Activated naive CD4-positive, alpha-beta T cell treated with anti-CD3 and anti-CD28 coated beads, Interleukin-2, amount 50 U/mL, for 24 hours (primary cell): Measurements from ENCODE around the gene LRRIQ1.
"Not testable (repeated sequence)": the region's sequence is repeated elsewhere in the genome, so short reads cannot be mapped to it uniquely, and the experiment has no call there.

Experiments
- H3K27ac Mint-ChIP-seq: one replicate; pipeline ENCODE4 v1.8.0; 2021; ENCODE audit warnings: mild to moderate bottlenecking, mixed read lengths
- H3K27me3 Mint-ChIP-seq: one replicate; pipeline ENCODE4 v1.8.0; 2021; ENCODE audit warnings: mixed read lengths
- H3K36me3 Mint-ChIP-seq: one replicate; pipeline ENCODE4 v1.8.0; 2021; ENCODE audit warnings: mixed read lengths
- H3K4me1 Mint-ChIP-seq: one replicate; pipeline ENCODE4 v1.8.0; 2021; ENCODE audit warnings: mixed read lengths
- H3K4me3 Mint-ChIP-seq: one replicate; pipeline ENCODE4 v1.8.0; 2021; ENCODE audit warnings: mild to moderate bottlenecking, mixed read lengths
- H3K9me3 Mint-ChIP-seq: one replicate; pipeline ENCODE4 v1.8.0; 2021; ENCODE audit warnings: mixed read lengths

Gene LRRIQ1

DNA sequence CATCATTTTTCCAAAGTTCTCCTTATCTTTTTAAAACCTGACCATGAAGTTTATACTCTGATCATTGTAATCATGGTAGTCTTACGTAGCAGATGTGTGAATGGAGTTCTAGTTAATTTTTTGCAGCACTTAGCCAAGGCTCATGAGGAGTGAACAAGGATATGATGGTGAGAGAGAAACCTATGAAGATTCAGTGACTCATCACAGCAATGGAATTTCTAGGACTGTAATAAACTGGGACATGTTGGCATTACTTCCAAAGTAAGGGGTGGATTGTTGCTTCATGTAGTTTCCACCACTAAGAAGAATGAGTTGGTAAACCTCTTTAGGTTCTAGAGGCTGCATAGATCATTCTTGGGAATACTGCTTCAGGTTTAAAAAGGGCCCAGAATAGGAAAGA is 102.7 kb downstream of the LRRIQ1 start:
- no peaks in the 10 kb centered on the region for H3K4me1 Mint-ChIP-seq

DNA sequence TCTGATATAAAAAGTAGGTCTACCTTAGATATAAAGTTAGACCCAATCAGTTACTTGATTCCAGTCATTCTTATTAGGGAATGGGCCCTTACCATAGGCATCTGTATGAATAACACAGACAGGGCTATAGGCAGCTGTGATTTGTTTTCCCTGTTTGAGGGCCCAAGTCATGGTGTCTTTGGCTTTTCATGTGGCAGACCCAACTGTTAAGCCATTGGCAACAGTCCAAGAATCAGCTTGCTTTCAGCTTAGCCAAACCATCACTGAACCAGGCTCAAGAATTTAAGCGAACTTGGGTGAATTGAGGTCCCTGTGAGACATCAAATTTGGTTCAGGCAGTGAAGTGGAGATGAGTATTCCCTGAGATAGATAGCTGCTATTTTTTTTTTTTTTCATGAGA is 111.2 kb downstream of the LRRIQ1 start:
- H3K4me1 Mint-ChIP-seq: no peaks in the 10 kb centered on the region
- no peak overlapping the region for H3K27ac Mint-ChIP-seq
- H3K9me3 Mint-ChIP-seq: peaks cover 6% of the 10 kb centered on the region
- no peaks in the 10 kb centered on the region for H3K27me3 Mint-ChIP-seq
- H3K36me3 Mint-ChIP-seq: no peaks in the 10 kb centered on the region
- no peak overlapping the region for H3K4me3 Mint-ChIP-seq

More for the DNA sequence above, 102.7 kb downstream of the LRRIQ1 start:
- no peak overlapping the region for H3K4me3 Mint-ChIP-seq
- no peaks in the 10 kb centered on the region for H3K36me3 Mint-ChIP-seq
- H3K27ac Mint-ChIP-seq: no peak overlapping the region
- no peaks in the 10 kb centered on the region for H3K9me3 Mint-ChIP-seq
- no peaks in the 10 kb centered on the region for H3K27me3 Mint-ChIP-seq

DNA sequence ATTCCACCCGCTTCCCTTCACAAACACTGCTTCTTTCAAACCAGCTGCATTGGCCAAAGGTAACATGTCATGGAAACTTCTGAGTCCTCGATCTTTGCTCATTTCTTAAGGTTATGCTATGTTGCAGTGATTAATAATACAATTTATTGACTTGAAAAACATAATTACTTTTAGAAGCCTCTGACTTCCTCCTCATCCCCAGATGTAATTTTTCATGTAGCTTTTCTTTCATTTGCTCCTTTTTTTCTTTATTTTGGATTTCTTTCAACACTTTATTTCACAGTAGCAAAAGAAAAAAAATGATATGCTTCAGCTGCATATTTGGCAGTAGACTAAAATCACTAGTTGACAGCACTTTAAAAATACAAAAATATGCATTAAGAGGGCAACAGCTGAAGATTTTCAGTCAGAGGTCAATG is 116.2 kb downstream of the LRRIQ1 start:
- H3K27me3 Mint-ChIP-seq: no peaks in the 10 kb centered on the region
- H3K36me3 Mint-ChIP-seq: no peaks in the 10 kb centered on the region
- H3K27ac Mint-ChIP-seq: no peak overlapping the region

DNA sequence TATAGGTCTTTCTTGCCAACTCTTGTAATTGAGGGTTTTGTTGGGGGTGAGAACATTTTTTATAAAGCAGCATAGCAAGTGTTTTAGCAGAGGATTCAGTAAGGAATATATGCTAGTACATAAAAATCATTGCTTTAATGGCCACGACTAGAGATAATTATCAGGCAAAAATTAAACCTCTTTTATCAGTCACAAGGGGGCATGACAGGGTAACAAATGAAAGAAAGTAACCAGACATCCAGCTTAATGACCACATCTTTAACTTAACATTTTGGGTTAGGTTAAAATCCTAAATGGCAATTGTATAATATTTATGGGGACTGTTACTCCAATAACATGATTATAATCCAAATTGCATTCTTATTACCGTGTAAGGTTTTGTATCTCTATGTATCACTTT is 119.6 kb downstream of the LRRIQ1 start:
- H3K27ac Mint-ChIP-seq: no peak overlapping the region
- H3K27me3 Mint-ChIP-seq: no peaks in the 10 kb centered on the region
- no peaks in the 10 kb centered on the region for H3K4me1 Mint-ChIP-seq
- H3K9me3 Mint-ChIP-seq: no peaks in the 10 kb centered on the region
- H3K4me3 Mint-ChIP-seq: no peak overlapping the region
- no peaks in the 10 kb centered on the region for H3K36me3 Mint-ChIP-seq

More for the DNA sequence above, 116.2 kb downstream of the LRRIQ1 start:
- no peaks in the 10 kb centered on the region for H3K4me1 Mint-ChIP-seq
- H3K4me3 Mint-ChIP-seq: no peak overlapping the region
- no peaks in the 10 kb centered on the region for H3K9me3 Mint-ChIP-seq

DNA sequence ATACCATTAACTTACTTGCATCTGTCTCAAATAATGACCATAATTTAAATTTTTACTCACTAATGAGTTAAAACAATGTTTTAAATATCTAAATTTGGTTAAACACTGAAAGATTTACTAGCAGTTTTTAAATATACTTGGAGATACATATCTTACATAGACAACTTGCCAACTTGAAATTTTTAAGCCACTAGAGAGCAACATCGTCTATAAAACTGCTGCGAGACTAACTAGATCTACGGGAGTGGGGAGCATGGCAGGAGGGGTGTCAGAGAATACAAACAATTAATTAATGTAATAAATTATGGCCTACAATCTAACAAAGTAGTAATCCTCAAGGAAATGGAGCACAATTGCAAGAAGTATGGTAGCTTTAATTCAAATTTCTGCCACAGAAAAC is 120.4 kb downstream of the LRRIQ1 start:
- no peak overlapping the region for H3K4me3 Mint-ChIP-seq
- no peak overlapping the region for H3K27ac Mint-ChIP-seq
- no peaks in the 10 kb centered on the region for H3K9me3 Mint-ChIP-seq
- no peaks in the 10 kb centered on the region for H3K27me3 Mint-ChIP-seq
- H3K36me3 Mint-ChIP-seq: no peaks in the 10 kb centered on the region
- H3K4me1 Mint-ChIP-seq: no peaks in the 10 kb centered on the region

DNA sequence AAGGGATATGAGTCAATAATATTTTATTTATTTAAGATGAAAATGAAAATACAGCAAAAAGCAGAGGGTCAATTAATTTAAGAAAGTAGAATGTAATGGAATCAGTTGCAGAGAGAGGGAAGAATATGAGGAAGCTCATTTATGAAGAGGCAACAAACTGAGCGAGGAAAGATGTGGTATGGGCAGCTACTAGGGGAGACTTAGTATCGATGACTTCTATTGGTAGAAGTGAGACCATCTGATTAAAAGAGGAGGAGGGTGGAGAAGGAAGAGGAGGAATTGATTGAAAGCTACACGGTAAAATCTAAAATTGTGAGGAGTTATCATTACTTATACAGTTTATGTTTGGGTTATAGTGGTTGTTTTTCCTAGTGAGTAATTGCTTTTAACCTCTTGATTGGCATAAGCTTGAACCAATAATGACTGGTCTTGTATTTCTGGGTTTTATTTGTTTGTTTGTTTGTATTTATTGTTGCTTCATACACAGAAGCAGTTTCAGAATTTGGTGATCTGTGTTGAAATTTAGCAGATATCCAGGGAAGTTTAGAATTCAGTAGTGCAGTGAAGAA is 121.0 kb downstream of the LRRIQ1 start:
- Mint-ChIP-seq H3K27me3 (no peaks in the 10 kb centered on the region), H3K9me3 (no peaks in the 10 kb centered on the region), H3K4me3 (no peak overlapping the region), H3K4me1 (no peaks in the 10 kb centered on the region), H3K27ac (no peak overlapping the region), H3K36me3 (no peaks in the 10 kb centered on the region)

DNA sequence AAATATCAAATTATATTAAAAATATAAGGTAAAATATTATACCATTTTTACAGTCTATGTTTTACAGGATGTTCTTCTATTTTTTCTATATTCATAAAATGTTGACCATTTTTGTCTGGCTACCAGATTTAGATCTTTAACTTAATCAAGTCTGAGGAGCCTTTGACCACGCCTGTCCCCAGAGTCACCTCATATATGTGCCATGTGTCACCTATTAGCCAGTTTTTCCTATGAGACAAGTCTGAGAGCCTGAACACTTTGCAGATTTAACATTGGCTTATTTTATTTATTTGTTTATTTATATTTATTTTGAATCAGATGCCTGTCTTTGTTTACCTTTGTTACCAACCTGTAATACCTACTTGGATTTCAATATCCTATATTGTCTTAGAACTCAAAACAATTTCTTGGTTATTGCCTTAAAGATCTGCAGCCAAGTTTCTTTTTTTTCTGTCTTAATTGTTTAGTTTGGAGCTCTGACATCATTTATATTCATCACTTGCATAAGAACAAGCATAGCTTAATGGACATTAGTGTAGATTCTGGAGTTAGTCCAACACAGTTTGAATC is 127.7 kb downstream of the LRRIQ1 start:
- Mint-ChIP-seq H3K4me1 (no peaks in the 10 kb centered on the region), H3K9me3 (no peaks in the 10 kb centered on the region), H3K27ac (no peak overlapping the region), H3K27me3 (no peaks in the 10 kb centered on the region), H3K4me3 (no peak overlapping the region), H3K36me3 (no peaks in the 10 kb centered on the region)

DNA sequence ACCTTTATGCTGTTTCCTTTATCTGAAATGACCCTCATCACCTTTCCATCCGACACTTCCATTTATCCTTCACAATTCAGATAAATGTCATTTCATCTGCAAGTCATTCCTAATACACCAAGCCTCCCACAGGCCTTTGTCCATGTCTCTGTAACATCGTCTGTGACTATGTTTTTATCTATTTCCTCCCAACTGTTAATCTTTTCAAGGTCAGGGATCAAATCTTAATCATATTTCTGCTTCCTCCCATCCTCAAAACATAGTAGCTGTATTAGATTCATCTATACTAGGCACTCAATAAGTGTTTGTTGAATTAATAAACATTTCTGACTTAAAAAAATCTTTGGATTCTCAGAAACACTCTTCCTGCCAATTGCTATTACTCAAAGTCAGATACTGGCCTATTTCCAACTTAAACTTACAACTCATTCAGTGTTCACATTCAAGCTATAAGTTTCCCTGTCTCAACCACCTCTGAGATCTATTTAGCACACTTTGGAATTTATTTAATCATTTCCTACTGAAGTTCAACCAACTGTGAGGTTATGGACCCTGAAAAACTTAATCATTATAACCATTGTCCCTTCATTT is 143.6 kb downstream of the LRRIQ1 start:
- Mint-ChIP-seq H3K27ac (no peak overlapping the region), H3K9me3 (no peaks in the 10 kb centered on the region), H3K4me3 (no peak overlapping the region), H3K4me1 (no peaks in the 10 kb centered on the region), H3K27me3 (no peaks in the 10 kb centered on the region), H3K36me3 (no peaks in the 10 kb centered on the region)

DNA sequence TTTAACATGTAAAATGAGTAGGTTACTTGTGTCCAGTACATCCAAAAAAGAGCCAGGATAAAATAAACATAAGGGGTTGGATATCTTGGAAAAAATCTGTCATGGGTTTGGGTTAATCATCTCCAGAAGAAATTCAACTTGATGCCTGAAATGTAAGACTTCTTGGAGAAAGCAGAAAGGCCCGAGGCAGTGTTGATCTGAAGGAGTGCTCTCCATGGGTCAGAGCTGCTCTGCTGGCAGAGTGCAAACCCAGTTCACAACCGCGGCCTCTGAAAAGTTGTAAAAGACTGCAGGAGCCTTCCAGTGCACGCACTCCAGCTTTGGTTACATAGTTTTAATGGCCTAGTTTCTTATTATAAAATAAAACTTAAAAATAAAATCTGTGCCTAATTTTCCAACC is 146.5 kb downstream of the LRRIQ1 start:
- H3K27ac Mint-ChIP-seq: no peak overlapping the region
- no peak overlapping the region for H3K4me3 Mint-ChIP-seq
- no peaks in the 10 kb centered on the region for H3K36me3 Mint-ChIP-seq
- H3K9me3 Mint-ChIP-seq: no peaks in the 10 kb centered on the region
- no peaks in the 10 kb centered on the region for H3K4me1 Mint-ChIP-seq
- H3K27me3 Mint-ChIP-seq: no peaks in the 10 kb centered on the region

DNA sequence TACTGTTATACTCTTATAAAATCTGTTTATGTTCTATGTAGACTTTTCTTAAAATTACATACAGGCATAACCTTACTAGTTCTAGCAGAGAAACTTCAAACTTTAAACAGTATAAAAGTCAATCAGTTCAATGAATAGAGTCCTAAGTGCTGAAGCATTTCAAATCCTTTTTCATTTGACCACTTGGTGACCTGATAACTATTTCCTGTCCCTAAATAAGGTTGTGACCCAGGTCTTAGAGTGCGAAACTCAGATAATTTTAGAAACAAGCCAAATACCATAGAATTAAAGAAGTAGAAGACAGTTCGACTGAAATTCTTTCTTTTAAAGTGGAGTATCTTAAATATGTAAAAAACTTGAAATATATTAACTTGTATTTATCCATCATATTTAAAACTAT is 147.7 kb downstream of the LRRIQ1 start:
- Mint-ChIP-seq H3K36me3 (no peaks in the 10 kb centered on the region), H3K4me3 (no peak overlapping the region), H3K4me1 (no peaks in the 10 kb centered on the region), H3K27me3 (no peaks in the 10 kb centered on the region), H3K27ac (no peak overlapping the region), H3K9me3 (no peaks in the 10 kb centered on the region)

DNA sequence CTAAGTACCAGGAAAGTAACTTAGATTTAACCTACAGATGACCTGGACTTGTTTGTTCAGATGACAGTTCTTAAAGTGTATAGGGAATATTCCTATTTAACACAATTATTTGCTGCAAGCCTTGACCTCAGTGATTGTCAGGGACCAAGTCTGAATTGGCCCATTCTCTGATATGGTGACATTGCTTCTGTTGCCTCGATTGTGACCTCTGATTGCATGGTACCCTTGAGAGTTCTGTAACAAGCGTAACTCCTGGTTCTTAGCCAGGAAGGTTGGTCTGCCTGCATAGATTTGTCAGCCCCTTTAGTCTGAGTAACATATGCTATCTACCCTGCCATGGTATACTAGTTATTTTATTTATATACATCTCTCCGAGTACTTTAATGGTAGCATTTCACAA is 150.1 kb downstream of the LRRIQ1 start:
- Mint-ChIP-seq H3K27me3 (no peaks in the 10 kb centered on the region), H3K4me3 (no peak overlapping the region), H3K27ac (no peak overlapping the region), H3K9me3 (no peaks in the 10 kb centered on the region), H3K4me1 (no peaks in the 10 kb centered on the region), H3K36me3 (no peaks in the 10 kb centered on the region)

DNA sequence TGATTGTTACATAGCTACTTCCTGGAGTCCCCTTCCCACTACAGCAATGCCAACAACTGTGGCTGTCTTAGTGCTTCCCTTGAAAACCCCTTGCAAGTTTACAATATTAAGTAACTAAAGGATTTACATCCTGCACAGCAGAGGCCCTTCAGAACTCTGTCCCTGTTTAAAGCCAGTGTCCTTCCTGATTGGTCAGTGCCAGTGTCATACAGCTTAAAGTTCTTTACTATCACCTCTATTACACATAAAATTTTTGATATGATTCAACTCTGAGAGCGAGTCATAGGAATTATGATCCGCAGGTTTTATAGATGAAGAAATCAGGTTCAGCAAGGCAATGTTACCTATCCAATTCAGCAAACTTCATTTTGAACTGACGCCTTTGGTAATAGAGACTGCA is 152.5 kb downstream of the LRRIQ1 start:
- Mint-ChIP-seq H3K4me1 (no peaks in the 10 kb centered on the region), H3K36me3 (no peaks in the 10 kb centered on the region), H3K27ac (no peak overlapping the region), H3K4me3 (no peak overlapping the region), H3K27me3 (no peaks in the 10 kb centered on the region), H3K9me3 (no peaks in the 10 kb centered on the region)

DNA sequence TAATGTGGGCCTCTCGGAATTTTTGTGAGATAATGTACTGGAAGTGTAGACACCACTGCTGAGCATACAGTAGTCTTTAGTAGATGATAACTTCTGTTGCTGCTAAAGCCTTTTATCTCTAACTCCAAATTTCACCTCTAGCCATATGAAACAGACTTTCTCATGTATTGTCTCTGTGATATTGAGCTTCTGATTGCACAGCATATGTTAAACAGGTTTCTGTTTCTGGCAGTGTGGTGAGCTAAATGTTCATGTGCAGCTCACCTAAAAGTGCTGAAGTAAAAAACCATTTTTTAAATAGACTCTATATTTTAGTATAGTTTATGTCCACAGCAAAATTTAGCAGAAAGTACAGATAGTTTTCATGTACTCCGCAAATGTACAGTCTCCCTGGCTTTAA is 154.6 kb downstream of the LRRIQ1 start:
- H3K27me3 Mint-ChIP-seq: no peaks in the 10 kb centered on the region
- no peaks in the 10 kb centered on the region for H3K36me3 Mint-ChIP-seq
- no peak overlapping the region for H3K4me3 Mint-ChIP-seq
- no peak overlapping the region for H3K27ac Mint-ChIP-seq
- no peaks in the 10 kb centered on the region for H3K9me3 Mint-ChIP-seq
- no peaks in the 10 kb centered on the region for H3K4me1 Mint-ChIP-seq

DNA sequence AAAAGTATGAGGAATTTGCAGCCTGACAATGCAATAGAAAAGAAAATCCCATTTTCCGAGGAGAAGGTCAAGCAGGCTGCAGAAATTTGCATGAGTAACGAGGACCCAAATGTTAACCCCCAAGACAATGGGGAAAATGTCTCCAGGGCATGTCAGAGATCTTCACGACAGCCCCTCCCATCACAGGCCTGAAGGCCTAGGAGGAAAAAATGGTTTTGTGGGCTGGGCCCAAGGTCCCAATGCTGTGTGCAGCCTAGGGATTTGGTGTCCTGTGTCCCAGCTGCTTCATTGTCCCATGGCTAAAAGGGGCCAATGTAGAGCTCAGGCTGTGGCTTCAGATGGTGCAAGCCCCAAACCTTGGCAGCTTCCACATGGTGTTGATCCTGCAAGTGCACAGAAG is 167.7 kb downstream of the LRRIQ1 start:
- H3K27me3 Mint-ChIP-seq, H3K36me3 Mint-ChIP-seq, H3K4me3 Mint-ChIP-seq, H3K27ac Mint-ChIP-seq, H3K4me1 Mint-ChIP-seq: not testable (repeated sequence)
- H3K9me3 Mint-ChIP-seq: peaks cover 21% of the 10 kb centered on the region

DNA sequence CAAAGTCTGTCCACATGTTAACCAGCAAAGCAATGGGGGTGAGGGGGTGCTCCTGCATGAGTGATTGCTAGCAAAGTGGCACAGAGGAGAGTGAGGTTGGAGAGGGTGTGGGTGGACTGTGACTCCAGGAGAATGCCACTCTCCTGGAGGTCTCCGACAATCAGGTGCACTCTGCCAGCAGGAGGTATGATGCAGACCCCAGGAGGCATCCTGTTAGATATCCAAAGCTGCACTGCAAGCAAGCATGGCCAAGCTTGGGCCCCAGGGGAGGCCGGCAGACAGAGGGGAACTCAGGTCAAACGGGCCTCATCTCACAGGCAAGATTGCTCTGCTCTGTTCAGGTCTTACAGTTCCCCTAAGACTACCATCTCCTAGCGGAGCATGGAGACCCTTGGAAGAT is 170.4 kb downstream of the LRRIQ1 start:
- H3K4me3 Mint-ChIP-seq: no peak overlapping the region
- no peaks in the 10 kb centered on the region for H3K4me1 Mint-ChIP-seq
- no peaks in the 10 kb centered on the region for H3K36me3 Mint-ChIP-seq
- no peak overlapping the region for H3K27ac Mint-ChIP-seq
- H3K27me3 Mint-ChIP-seq: no peaks in the 10 kb centered on the region
- H3K9me3 Mint-ChIP-seq: peaks cover 14% of the 10 kb centered on the region

DNA sequence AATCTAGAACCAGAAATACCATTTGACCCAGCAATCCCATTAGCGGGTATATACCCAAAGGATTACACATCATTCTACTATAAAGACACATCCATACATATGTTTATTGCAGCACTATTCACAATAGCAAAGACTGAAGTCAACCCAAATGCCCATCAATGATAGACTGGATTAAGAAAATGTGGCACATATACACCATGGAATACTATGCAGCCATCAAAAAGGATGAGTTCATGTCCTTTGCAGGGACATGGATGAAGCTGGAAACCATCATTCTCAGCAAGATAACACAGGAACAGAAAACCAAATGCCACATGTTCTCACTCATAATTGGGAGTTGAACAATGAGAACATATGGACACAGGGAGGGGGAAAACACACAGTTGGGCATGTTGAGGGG is 188.2 kb downstream of the LRRIQ1 start:
- H3K36me3 Mint-ChIP-seq, H3K27me3 Mint-ChIP-seq: not testable (repeated sequence)
- peaks cover 22% of the 10 kb centered on the region for H3K9me3 Mint-ChIP-seq

DNA sequence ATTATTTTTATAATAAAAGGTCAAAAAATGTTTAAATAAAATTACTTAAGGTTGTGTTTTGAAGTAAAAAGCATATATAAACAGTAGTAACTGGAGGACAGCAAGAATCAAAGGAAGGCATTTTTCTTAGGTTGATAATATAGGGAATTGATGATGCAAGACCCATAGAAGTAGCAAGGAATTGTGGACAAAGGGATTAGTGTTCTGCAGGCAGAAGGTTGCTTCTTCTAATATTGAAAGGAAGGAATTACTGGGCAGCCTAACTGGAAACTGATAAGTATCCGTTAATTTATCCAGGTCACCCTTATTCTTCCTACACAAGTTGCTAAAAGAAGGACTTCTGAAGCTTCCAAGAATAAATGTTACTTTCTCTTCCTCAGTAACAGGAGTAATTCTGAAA is 189.3 kb downstream of the LRRIQ1 start:
- H3K27me3 Mint-ChIP-seq: no peaks in the 10 kb centered on the region
- H3K4me3 Mint-ChIP-seq: no peak overlapping the region
- no peaks in the 10 kb centered on the region for H3K4me1 Mint-ChIP-seq
- H3K27ac Mint-ChIP-seq: no peak overlapping the region
- no peaks in the 10 kb centered on the region for H3K36me3 Mint-ChIP-seq
- H3K9me3 Mint-ChIP-seq: peaks cover 22% of the 10 kb centered on the region

More for the DNA sequence above, 188.2 kb downstream of the LRRIQ1 start:
- H3K4me3 Mint-ChIP-seq, H3K27ac Mint-ChIP-seq, H3K4me1 Mint-ChIP-seq: not testable (repeated sequence)
